ENCODE data around the gene HECTD4. TPM values are rescaled to one million over a fixed set of nuclear protein-coding genes. Genes with fewer than 3 reads are reported as not detected.

The HECTD4 gene
- total RNA-seq, 1 donor from 2014 or later, result 20.2 TPM

- no peak for DNase-seq
- ATAC-seq, result no peak
- intact Hi-C loops (cut with micrococcal nuclease), result no loop called here
These were observed 191.0 kb downstream of the HECTD4 start for GRCh38 chr12:112191201-112191600.

GRCh38 chr12:112190231-112191025, 191.8 kb downstream of the HECTD4 start:
- intact Hi-C loops (cut with micrococcal nuclease), result no loop called here
- no peak for ATAC-seq
- DNase-seq, result no peak

- intact Hi-C loops (cut with micrococcal nuclease), result no loop called here
- DNase-seq, result no peak
- no peak for ATAC-seq
These were observed 194.0 kb downstream of the HECTD4 start for GRCh38 chr12:112188130-112188830.

GRCh38 chr12:112185093-112185923, 196.9 kb downstream of the HECTD4 start:
- intact Hi-C loops (cut with micrococcal nuclease), result no loop called here
- DNase-seq, result no peak
- ATAC-seq, result no peak

GRCh38 chr12:112184056-112184887, 198.0 kb downstream of the HECTD4 start:
- intact Hi-C loops (cut with micrococcal nuclease), result no loop called here
- ATAC-seq (no peak), DNase-seq (no peak)

GRCh38 chr12:112183141-112184021, 198.8 kb downstream of the HECTD4 start:
- ATAC-seq, result no peak
- intact Hi-C loops (cut with micrococcal nuclease), result no loop called here
- no peak for DNase-seq

- intact Hi-C loops (cut with micrococcal nuclease), result no loop called here
- ATAC-seq, result peak; percentile 43
- no peak for DNase-seq
These were observed 199.7 kb downstream of the HECTD4 start for GRCh38 chr12:112182499-112182898.

GRCh38 chr12:112180422-112180821, 201.8 kb downstream of the HECTD4 start:
- no peak for ATAC-seq
- intact Hi-C loops (cut with micrococcal nuclease), result no loop called here
- DNase-seq, result no peak

- no peak for ATAC-seq
- no peak for DNase-seq
- intact Hi-C loops (cut with micrococcal nuclease), result no loop called here
These were observed 202.3 kb downstream of the HECTD4 start for GRCh38 chr12:112179916-112180315.

- no peak for DNase-seq
- ATAC-seq, result no peak
- intact Hi-C loops (cut with micrococcal nuclease), result no loop called here
These were observed 202.9 kb downstream of the HECTD4 start for GRCh38 chr12:112179341-112179740.

GRCh38 chr12:112178796-112179195, 203.4 kb downstream of the HECTD4 start:
- intact Hi-C loops (cut with micrococcal nuclease), result no loop called here
- DNase-seq, result no peak

GRCh38 chr12:112176321-112177010, 205.8 kb downstream of the HECTD4 start:
- no peak for DNase-seq
- no peak for ATAC-seq
- intact Hi-C loops (cut with micrococcal nuclease), result no loop called here

More at GRCh38 chr12:112178796-112179195, 203.4 kb downstream of the HECTD4 start:
- ATAC-seq, result no peak

GRCh38 chr12:112175361-112176155, 206.7 kb downstream of the HECTD4 start:
- DNase-seq (no peak), ATAC-seq (no peak)
- intact Hi-C loops (cut with micrococcal nuclease), result no loop called here

GRCh38 chr12:112172556-112173324, 209.5 kb downstream of the HECTD4 start:
- ATAC-seq (no peak), DNase-seq (no peak)
- intact Hi-C loops (cut with micrococcal nuclease), result no loop called here

- ATAC-seq (no peak), DNase-seq (no peak)
- intact Hi-C loops (cut with micrococcal nuclease), result no loop called here
These were observed 211.1 kb downstream of the HECTD4 start for GRCh38 chr12:112170971-112171596.
